Middle frontal gyrus (tissue), 1 donor: ENCODE results near the gene CUL4A.

Source experiments
- DNase-seq: peaks from one replicate; pipeline ENCODE4 v3.0.0-alpha.2; 2015; ENCODE audit warnings: low spot score; ENCODE audit errors: extremely low spot score

Gene CUL4A

DNA sequence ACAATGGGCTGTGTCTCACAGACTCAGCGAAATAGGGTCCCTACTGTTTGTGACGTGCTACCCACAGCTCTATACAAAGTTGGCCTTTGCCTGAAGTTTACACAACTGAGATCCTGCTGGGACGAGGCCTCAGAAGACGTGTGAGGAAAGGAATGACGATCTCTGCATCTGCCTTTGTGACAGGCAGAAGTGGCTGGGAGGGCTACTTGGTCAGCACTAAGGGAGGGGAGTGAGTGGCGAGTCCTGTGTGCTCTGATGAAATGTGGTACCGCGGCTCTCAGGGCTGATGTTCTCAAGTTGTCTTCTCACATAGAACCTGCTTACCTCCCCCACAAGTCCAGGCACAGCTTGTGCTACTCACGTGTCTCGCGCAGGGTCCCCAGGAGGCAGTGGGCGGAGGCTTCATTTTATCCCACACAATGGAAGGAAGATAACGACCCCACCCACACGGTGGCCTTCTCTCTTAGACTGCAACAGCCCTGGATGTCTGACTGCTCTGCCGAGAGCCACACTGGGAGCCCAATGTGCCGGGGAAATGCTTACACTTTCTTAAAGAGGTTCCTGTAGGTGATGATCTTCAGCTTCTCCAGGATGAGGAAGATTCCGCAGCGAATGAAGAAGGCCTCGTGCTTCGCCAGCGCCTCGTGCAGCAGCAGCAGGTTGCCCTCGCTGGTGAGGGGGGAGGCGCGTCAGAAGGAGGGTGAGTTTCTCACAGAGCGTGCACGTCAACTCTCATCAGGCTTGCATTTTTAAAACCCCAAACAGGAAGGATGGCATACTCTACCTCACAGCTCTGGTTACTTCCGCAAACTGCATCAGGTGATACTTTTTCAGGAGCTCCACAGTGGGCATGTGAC, 29.8 kb upstream of the CUL4A start:
- no peak for DNase-seq

DNA sequence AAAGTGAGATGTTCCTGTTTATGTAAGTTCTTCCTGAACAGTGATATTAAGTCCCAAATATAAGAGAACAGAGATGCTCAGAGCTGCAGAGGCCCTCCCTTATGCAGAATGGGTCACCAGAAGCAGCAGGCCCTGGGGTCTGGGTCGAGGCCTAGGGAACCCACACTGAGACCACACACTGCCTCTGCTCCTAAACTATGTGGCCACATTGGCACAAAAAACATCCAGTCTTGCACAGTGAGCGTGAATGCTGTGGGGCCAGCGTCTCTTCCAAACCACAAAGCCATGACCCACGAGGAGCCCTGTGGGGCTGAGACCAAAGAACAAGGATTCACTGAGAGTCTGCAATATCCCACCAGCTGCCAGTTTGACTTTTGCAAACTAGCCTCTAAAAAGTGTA, 27.4 kb upstream of the CUL4A start:
- DNase-seq = no peak

DNA sequence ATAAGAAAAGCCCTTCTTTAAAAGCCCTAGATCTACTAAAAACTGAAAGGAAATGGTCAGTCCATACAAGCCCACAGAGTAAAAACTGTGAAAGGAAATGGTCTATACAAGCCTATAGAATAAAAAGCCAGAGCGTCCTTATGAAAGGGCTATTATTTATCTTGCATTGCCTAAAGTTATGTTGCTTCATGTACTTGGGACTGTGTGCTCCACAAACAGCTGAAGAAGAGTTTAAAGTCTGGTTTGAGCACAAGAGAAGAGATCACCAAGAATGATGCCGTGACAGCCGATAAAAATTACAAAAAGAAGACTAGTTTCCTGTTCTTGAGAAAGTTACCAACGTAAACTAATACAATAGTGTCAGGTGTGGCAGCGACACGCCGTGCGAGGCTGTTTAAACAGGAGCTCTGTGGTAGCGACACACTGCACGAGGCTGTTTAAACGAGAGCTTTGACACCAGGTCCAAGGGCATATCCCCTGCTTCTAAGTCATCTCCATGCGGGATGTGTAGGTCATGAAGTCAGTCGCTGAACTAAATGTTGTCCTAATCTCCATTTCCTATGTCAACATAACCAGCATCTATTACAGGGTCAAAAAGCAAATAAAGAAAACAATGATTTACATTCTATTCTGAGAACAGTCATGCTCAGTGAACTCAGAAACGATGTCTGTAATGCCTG, 25.8 kb upstream of the CUL4A start:
- no peak for DNase-seq

DNA sequence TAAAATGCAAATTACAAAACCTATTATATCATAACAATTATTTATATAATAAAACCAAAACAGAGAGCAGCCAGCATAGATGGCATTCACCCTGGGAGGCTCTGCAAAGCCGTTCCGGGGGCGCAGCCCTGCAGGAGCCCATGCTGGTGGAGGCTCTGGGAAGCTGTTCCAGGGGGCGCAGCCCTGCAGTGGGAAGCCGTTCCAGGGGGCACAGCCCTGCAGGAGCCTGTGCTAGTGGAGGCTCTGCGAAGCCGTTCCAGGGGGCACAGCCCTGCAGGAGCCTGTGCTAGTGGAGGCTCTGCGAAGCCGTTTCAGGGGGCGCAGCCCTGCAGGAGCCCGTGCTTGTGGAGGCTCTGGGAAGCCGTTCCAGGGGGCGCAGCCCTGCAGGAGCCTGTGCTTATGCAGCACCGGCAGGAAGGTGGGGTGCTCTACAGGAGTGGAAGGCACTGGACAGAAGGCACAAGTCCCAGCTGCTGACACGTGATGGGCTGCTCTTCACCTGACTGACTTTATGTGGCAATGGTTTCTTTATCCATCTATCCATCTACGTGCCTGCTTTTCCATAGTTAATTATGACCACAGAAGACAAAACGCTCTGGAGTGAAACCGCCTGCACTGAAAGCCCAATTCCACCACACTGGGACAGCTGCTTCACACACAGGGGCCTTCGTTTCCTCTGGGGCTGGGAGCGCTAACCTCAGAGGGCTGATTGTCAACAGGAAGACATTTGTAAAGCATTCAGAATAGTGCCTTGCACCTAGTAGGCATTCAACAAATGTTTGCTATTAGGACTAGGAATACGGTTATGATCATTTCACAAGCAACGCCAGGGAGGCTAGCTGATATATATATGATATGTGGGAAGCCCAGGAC, 24.6 kb upstream of the CUL4A start:
- DNase-seq = no peak

DNA sequence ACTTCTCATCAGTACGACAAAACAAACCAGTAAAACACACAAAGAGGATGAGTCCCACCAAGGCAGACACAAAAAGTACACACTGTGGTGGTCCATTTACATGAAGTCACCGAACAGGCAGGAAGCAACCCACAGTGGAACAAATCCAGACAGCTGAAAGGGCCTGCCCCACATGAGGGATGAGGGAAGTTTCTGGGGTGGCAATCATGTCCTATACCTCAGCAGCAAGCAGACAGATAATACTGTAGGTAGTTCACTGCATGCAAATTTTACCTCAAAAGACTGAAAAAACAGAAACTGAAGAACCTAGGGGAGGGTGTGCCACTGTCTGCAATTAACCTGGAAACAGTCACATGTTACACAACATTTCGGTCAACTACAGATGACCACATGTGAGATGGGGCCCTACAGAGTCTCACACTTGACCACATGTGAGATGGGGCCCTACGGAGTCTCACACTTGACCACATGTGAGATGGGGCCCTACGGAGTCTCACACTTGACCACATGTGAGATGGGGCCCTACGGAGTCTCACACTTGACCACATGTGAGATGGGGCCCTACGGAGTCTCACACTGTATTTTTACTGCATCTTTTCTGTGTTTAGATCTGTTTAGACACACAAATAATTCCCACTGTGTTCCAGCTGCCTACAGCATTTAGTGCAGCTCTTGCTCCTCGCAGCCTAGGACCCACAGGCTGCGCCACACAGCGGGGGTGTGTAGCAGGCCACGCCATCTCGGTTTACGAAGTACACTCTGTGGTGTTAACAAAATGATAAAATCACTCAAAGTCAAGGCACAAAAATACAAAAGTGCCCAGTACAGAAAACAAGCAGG, 23.1 kb upstream of the CUL4A start:
- DNase-seq = no peak

DNA sequence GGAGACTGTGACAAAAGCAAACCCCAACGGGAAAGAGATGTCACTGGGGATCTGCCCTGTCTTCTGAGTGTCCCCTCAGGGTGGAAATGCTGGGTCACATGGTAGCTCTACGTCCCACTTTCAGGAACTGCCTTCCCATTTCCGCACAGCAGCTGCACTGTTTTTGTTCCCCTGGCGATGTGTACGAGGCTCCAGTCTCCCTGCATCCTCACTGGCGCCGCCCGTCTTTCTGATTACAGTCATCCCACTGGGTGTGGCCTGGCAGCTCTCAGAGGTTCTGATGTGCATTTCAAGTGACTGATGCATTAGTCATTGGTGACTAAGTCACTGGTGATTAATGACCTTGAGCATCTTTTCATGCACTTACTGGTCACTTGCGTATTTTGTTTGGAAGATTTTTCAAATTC, 22.1 kb upstream of the CUL4A start:
- DNase-seq = no peak

DNA sequence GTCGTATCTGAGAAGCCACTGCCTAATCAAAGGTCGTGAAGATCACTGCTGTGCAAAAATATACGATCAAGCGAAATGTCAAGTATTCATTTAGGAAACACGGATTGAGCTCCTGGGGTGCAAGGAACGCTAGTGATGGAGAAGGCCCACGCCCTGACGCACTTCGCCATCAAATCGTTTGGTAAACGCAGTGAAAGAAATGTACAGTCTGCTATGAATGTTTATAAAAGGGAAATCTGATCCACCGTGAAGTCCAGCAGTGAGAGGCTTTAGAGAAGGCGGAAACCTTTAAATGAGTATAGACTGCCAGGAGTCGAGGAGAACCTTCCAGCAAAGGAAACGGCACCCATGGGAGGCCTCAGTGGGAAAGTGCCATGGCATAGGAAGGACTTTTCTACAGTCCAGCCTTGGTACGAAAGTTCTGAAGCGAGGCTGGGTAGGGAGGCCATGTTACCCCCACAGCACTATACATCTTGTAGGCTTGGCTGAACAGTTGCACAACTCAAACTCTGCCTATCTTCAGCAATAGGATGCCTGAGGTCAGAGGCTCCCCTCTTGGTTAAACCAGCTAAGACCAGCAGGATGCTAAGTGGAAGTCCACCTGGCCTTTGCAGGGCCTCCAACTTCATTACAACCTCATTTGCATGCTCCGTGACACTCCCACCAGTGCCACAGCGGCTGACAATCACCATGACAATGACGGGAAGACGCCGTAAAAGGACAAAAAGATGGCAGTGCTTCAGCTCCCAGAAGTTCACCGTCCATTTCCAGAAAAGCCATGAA, 21.3 kb upstream of the CUL4A start:
- no peak for DNase-seq

DNA sequence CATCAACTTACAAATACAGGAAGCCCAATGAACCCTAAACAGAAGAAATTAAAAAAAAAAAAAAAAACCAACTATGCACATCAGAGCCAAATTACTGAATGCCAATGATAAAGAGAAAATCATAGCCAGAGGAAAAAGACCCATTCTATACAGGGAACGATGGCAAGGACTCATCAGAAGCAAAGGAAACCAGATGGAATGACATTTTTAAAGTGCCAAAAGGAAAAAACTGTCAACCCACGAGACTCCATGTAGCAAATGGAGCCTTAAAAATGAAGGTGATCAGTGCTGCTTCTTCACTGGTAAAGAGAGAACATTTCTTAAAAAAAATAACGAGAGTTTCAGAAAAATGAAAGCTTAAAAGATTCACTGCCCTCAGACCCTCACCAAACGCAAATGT, 19.2 kb upstream of the CUL4A start:
- DNase-seq = no peak

DNA sequence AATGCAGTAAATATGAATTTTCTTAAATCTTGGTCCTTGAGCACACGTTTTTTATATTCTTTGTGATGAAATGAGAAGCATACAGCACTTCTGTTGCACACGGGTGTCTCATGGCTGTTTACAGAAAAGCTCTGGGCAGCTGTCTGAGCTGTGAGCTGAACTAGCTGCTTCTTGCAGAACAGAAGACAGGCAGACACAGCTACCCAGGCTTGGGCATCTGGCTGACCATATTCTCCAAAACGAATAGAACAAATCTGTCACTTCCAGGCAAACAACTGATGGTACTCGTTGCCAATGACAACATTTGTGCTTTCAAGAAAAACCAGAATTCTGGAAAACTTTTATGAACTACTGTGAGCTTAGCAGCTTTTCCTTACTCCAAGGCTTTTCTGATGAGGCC, 17.1 kb upstream of the CUL4A start:
- DNase-seq = no peak

DNA sequence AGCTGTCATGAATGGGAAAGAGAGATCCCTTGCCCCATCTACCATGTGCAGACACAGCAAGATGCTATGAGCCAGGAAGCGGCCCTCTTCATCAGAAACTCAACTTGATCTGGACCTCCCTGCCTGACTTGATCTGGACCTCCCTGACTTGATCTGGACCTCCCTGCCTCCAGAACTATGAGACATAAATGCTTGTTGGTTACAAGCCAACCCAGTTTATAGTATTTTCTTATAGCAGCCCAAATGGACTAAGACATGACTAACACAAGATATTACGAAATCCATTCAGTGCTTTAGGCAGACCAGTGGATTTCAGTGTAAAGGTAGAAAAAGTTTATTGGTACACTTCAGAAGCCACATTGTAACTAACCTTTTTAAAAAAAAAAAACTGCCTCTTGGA, 16.5 kb upstream of the CUL4A start:
- DNase-seq = no peak

DNA sequence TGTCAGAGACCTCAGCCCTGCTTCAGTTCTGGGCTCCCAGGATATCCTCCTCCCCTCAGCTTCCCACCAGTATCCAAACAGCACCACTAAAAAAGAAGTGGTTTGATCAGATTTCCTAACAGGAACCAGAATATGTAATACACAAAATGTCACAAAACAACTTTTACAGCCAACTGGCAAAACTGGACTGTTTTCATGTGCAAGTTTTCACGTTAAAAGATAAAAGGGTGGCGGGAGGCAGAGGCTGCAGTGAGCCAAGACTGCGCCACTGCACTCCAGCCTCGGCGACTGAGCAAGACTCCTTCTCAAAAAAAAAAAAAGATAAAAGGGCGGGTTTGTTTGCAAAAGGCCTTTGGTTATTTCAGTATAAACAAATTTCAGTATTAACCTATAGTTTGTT, 14.1 kb upstream of the CUL4A start:
- DNase-seq = no peak

DNA sequence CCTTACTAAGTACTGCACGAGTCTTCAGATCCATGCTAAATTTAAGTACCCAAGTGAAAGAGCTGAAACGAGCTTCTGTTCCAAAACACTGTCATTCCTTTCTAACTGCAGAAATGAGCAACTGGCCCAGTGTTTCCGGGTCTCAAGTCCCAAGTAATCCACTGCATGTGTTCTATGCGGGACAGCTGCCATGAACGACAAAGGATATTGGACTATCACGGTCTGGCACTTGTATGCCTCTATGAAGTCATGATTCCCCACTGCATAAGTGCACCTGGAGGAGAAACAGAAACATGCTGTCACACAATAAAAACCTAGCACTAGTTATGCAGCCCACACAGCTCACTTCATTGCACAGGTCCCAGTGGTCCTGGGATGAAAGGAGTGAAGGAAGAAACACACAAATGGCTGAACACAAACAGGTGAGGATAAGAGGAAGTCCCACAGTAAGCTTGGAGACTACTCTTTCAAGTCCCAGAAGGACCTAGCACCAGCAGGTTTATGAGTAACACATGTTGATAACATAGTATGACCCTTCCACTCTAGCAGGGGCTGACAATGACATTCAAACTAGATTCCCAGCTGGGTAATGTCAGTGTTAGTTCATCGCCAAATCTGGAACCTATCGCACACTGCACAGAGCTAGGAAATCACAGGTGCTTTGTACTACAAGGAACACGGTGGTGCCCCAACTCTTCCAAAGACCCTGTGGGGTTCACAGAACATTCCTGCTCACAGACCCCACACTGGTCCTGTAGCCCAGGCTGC, 12.3 kb upstream of the CUL4A start:
- no peak for DNase-seq

DNA sequence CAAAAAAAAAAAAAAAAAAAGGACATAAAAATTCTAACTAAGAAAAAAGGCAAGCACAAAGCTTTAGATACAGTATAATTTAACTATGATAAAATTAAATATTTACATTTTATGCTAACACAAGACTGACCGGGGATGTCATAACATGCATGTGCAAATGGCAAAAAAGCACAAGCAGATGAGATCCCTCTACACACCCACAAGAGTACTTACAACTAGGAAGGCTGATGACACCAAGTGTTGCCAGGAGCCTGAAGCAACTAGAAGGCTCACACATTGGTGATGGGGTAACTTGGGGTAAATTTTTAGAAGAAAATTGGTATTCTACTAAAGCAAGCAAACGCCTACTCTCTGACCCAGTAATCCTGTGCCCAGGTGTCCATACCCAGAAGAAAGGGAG, 7.6 kb upstream of the CUL4A start:
- DNase-seq = no peak

DNA sequence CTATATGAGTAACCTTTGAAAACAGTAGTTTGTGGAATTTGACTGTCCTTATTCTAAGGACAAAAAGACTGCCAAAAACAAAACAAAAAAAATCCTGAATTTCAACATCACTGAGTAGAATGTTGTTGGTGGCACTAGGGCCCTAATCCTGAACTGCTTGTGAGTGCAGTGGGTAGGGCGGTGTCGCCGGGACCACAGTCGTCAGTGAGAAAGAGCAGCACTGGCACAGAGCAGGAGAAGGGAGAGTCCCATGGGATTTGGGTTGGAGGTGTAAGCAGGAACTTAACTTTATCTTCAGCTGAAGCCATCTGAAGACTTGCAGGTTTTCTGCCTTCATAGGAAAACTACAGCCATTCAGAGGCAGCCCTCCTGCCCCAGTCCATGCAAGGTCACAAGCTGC, 6.5 kb upstream of the CUL4A start:
- DNase-seq = no peak

DNA sequence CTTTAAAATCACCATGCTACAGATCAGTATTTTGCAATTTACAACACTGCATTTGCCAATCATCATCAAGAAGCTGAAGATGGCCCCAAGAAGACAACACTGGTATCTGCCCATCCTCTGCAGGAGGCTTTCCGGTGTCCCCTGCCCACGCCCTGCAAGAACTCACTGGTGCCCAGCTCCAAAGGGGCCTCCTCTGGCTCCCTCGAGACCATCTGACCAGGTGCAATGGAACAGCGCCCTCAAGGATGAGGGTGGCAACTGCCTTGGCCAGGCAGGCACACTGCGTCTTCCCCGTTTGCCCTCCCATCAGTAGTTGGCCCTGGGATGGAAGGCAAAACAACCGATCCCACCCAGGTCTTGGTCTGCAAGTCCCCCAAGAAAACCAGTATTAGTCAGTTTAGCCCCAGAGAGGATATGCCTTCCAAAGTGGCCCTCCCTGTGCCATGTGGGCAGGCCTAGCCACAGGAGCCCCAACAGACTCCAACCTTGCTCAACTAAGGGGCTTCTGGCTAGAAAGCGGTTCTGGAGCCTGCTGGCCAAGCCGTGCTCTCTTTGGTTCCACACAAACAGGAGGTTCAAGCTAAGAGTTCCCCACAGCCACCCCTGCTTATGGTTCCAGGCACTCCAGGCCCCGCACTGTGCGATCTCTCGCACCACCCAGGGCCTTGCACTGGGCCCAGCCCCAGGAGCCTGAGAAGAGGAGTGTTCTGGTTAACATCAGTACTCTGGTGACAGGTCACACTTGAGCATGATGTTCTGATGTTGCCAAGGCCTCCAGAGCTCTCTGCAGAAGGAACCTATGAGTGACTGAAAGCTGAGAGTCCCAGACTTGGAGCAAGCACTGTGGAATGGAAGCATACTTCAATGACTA, 5.7 kb upstream of the CUL4A start:
- no peak for DNase-seq

DNA sequence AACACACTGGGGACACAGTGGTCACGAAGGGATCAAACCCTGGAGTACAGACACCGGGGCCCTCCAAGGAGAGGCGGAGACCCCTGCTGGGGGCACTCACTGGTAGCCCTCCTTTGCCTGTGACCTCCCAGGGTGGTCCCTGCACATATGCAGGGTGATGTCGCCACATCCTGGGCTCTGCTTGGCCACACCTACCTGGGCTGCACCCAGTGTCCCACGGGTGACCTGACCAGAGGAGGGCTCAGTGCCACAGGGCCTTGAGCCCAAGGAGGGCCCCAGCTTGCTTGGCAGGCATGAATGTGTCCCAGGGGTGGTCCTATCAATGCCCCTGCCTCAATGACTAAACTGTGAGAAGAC, 5.1 kb upstream of the CUL4A start:
- no peak for DNase-seq

DNA sequence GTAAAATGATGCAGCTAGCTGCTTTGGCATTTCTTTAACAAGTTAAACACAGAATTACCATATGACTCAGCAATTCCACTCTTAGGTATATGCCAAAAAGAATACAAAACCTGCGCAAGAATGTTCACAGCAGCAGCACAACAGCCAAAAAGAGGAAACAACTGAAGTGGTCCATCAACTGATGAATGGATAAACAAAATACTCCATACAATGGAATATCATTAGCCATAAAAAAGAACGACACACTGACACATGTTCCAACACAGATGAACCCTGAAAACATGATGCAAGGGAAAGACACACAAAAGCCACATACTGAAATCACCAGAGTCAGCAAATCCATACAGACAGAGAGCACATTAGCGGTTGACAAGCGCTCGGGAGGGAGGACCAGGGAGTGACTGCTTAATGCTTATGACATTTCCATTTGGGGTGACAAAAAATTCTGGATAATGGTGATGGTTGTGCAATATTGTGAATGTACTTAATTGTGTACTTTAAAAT, 3.9 kb upstream of the CUL4A start:
- DNase-seq = no peak

DNA sequence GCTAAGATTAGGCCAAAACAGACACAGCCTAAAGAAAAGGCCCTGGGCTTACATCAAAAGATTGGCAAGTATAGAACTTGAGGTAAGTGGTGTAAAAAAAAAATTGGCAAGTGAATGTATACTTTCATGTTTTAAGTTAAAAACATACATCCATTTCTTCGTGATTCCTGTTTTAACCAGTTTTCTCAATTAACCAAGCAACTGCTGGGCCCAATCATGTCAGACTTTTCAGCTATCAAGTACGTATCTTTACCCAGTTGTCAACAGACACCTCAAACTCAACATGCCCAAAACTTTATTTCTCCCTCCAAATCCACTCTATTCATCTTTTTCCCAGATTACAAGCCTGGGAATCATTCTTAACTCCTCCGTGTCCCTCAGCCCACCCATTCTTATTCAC, 2.0 kb upstream of the CUL4A start:
- no peak for DNase-seq
